GM12891 (cell line): ENCODE results near the gene ELMO1.

Experiments
- PAX5 ChIP-seq: IDR thresholded peaks from 2 replicates; pipeline ENCODE4 v1.6.1; 2011; ENCODE audit warnings: low read length, moderate library complexity, mild to moderate bottlenecking; ENCODE audit not compliant: insufficient read depth, severe bottlenecking
- POLR2A ChIP-seq: IDR thresholded peaks from 2 replicates; pipeline ENCODE4 v1.6.1; 2011; ENCODE audit warnings: low read depth, low read length, control low read depth
- POLR2AphosphoS5 ChIP-seq: IDR thresholded peaks from 2 replicates; pipeline ENCODE4 v1.6.1; 2011; ENCODE audit warnings: low read depth, low read length, control low read depth
- TAF1 ChIP-seq: IDR thresholded peaks from 2 replicates; pipeline ENCODE4 v1.6.1; 2011; ENCODE audit warnings: low read depth, low read length, control low read depth

DNA sequence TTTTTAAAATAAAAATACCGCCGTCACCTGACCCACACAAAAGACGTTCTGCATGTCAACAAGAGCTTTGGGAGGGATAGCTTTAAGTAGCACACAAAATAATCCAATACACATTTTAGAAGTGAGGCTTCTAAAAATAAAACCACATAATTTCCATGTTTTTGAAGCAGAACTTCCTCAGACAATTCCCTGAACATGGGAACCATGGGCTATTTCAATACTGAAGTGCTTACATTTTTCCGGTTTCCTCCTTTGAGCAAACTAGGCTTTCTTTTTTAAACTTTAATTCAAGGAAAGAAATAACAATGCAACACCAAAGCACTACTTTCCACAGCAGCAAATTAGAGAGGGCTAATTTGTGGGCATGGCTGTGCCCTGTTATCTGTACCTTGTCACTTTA is 59.9 kb downstream of the ELMO1 start:
- TF ChIP-seq TAF1 (no peak), POLR2AphosphoS5 (no peak), POLR2A (no peak), PAX5 (no peak)
